GM19452 (cell line): ENCODE results near the gene PVALB.

Source experiments
- ATAC-seq: cut with Tn5 transposase; IDR thresholded peaks from one replicate; pipeline ENCODE4 v1.9.1; 2021; ENCODE audit not compliant: unreplicated experiment

The PVALB gene

DNA sequence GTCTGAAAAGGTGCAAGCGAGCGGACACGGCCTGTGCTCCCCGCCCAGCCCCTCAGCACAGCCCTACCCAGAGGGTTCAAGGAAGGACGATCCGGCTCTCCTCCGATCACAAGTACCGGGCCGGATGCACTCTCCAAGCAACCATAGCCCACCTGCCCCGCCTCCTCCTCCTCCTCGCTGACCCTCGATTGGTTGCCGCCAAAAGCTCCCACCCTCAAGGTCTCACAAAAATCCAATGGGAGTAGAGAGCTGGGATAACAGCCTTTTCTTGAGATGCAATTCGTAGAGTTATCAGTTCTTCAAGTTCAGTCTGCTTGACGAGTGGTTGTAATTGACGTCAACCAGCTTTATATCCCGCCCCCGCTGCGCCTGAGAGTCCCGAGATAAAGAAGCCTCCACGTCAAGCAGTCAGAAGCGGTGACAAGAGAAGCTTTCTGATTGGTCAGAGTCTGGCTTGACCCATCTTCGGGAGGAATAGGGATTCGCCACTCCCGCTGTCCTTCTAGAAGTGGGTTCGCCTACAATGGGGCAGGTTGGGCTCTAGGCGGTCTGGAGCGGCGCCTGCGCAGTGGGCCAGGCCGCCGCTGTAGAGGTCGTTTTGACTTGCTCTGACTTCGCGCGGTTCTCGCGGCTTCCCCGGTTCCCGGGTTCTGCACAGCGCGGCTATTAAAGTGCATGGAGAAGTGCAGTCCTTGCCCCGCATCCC lies 40.7 kb downstream of the PVALB start, which contains the start of gene IFT27:
Gene IFT27 (minus strand): TSS at position 156 of the 706 bp plus-strand sequence. CDS start 412 bp downstream, outside the sequence.
- peak; percentile 91 for ATAC-seq

DNA sequence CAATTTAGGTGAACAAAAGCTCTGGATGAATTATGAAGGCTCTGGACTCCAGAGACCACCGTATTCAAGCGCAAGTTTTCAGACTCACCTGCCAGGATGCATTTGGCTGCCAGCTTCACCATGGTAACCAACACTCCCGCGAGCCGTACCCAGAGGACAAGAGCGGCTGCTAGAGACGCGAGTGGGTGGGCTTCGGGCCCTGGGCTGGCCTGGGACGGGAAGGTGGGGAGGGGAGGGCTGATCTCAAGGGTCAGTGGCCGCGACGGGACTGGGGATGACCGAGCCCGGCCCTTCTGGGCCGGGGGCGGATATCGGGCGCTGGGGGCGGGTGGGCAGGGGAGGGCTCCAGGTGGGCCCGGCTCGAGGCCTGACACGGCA lies 41.3 kb downstream of the PVALB start:
- peak; percentile 6 for ATAC-seq

DNA sequence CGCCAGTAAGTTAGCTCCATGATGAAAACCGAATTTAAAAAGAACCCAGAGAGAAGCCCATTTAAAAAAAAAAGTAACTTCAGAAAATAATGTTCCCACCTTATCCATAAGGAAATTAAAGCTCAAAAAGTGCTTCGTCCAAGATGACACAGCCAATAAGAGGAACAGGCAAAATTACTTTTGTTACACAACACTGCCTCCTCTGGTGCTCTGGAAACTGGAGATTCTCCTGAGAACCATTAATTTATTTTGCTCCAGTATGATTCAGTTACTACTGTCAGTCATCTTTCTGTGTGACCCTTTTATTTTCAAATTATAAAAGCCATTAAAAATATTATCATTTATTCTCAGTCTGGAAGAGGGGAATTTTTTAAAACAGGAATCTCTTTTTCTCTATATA lies 42.9 kb downstream of the PVALB start:
- ATAC-seq: no peak

DNA sequence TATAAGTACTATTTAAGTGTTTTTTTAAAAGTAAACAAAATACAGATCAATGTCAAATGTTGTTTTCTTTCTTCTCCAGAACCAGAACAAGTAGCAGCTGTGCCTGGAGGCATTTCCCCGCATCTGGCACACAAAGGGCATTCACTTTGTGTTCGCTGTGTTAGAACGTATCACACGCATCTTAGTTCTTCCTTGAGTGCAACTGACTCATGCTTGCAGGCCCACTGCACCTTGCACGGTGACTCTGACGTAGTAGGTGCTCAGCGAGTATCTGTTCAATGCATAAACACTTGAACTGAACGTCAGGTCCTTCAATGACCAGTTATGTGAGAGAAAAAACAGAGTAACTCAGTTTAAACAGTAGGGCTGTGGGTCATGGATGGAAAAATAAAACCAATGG lies 44.4 kb downstream of the PVALB start:
- no peak for ATAC-seq

DNA sequence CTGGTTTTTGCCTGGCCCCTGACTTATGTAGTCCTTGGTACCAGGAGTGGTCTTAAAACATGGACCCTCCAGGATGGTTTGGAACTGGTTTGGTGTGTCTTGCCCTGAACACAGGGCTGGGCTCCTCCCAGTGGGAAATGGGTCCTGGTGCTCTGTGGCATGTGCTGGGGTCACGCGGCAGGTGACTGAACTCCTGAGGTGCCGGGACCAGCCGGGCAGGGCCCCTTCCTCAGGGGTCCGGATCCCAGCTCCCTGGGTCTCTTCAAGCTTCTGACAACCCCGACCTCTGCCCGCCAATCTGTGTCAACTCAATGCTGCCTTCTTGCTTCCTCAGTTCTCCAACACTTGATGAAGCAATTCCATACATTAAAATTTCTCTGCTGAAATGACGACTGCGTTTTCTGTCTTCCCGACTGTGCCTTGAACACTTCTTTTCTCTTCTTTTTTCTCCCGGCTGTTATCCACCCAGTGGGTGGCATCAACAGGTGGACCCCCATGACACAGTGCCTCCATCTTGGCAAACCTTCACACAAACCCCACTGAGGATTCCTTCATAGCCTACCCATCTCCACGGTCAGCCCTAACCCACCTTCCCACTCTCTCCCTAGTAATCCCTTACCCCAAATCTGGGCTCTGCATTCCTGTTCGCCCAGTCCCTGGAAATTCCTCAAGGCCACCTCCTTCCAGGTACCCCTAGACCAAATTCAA lies 45.3 kb downstream of the PVALB start:
- no peak for ATAC-seq

DNA sequence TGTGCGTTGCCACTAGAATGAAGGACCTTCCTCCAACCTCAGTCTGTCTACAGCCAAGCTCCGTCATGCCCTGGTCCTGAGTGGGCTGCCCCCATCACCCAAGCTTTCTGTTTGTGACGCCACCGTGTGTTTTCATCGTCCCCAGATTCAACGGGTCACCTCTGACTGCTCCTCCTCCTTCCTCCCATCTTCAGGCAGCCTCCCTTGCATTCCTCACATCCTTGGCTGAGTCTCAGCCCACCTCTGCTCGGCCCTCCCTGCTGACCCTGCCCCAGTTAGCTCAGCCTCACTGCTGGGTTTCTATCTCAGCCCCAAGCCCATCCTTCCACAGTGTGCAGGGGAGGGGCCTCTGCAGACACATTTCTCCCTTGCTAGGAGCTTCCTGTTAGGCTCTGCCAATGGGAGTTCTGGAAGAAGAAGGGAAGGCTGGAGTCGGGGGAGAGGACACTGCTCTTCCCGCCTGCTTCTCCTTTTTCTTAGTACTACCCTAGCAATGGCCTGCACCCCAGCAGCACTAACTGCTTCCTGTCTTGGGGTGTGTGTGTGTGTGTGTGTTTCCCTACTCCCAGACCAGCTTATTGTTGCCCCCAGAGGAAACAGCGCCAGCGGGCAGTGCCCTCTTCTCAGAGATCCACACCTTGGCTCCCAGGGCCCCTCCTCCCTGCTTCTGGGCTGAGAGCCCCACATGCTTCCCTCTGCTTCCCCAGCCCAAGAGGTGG lies 46.2 kb downstream of the PVALB start:
- no peak for ATAC-seq

DNA sequence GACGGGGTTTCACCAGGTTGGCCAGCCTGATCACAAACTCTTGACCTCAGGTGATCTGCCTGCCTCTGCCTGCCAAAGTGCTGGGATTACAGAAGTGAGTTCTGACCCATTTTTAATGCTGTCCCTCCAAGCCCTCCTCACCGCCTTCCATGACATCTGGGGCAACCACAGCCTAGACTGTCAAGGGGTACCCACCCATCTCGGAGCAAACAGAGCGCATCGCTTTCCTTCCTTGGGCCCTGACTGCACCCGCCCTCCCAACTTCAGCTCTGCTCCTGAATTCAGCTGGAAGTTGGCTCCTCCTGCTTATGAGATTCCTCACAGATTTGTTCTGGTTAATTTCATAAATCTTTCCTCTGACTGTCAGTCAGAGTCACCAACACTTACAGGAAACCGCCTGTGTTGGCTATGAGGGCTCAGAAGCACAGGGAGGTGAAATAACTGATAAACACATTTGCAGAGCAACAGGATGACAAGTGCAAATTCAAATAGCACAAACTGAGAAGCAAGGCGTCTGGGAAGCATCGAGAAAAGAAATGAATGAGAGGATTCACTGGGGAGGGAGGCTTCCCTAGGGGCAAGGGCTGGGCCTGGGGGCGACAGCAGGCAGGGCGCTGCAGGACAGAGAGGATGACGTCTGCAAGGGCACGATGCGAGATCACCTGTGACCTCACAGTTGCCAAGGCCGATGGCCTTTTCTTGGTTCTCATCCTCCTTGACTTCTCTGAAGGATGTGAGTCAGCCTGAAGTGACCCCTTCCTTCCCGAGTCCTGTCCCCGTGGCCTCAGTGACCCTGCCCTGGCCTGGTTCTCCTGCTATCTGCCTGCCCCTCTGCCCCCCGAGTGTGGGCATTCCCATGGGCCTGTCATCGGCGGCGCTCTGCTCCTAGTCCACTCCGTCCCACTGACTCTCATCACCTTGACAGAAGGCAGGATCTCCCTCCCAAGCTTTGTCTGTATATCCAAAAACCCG lies 47.0 kb downstream of the PVALB start:
- ATAC-seq: no peak

DNA sequence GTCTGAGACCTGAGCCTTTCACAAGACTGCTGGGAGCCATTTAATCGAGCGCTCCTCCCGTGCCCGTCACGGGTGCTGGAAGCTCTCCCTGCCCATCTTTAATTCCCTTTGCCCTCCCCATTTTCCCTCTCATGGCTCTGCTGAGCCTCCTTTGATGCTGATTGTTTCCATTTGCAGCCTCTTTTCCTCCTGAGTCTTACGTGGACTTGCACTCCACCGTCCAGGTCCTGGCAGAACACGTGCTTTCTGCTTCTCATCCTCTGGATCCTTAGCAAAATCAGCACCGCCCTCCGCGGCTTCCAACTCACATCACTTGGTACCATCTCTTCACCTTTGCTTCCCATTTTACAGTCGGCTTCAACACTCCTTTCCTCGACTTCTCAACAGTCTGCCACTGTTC lies 48.2 kb downstream of the PVALB start:
- ATAC-seq: no peak

DNA sequence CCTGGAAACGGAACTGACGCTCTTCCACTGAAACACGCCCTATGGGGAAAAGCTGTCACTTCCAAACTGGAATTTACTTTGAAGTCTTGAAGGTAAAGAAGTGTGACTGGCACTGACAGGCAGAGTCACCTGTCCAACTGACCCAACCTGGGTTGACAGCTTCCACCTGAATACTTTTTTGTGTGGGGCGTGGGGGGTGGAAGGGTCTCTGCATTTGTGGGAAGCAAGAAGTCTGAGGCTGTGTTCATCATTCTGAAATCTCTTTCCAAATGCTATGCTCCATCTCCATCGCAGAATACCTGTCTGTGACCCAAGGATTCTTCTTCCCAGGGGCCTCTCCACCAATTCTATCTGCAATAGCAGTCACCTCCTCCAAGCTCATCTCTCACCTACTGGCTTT lies 48.7 kb downstream of the PVALB start:
- no peak for ATAC-seq

DNA sequence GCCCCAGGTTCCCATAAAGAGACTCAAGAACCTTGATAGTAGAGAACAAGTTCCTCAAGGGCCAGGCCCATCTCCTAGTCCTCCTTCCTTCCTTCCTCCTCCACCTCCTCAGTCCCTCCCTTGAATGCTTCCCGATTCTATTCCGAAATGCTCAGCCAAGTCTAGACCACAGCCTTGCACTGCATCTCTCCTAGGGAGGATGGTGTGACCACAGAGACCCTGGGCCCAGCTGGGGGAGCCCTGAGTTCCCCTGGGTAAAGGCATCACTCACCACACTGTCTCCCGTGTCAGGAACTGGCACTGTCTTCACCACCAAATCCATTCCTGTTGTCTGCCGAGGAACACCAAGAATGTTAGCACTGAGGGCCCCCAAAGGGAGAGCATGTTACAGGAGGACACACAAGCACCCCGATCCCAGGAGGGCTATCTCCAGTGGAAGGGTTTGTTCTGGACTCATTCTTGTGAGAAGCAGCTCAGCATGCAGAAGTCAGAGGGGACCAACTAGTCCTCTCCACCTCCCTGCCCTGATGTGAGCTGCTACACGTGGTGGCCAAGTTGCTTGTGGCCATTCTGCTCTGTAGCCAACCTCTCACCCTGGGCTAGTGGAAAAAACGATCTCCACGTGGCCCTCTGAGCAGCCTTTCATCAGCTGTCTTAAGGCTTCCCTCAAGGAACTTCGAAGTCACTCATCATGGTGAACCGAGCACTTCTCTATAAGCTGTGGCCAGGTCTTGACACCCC lies 49.6 kb downstream of the PVALB start:
- ATAC-seq: no peak

DNA sequence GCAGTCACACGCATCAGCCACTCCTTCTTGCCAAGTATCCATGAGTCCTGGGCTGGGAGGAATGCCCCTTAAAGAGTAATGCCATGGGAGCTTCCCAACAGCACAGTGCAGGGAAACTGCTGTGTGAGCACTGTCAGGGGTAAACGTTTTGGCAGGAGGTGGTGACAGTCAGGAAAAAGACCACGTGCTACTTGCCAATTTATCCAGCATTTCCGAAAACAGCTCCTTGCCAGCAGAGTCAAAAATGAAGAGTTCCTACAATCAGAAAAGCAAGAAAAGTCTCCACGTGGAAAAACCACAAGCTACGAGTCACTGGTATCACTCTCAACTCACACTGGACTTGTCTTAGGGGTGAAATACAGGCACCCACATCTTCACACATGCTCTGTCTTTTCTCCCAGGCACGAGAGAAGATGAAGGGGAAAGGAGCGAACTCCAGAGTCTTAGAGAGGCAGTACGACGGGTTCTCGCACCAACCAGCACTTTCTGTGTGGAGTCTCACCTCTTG lies 50.8 kb downstream of the PVALB start:
- ATAC-seq: no peak

DNA sequence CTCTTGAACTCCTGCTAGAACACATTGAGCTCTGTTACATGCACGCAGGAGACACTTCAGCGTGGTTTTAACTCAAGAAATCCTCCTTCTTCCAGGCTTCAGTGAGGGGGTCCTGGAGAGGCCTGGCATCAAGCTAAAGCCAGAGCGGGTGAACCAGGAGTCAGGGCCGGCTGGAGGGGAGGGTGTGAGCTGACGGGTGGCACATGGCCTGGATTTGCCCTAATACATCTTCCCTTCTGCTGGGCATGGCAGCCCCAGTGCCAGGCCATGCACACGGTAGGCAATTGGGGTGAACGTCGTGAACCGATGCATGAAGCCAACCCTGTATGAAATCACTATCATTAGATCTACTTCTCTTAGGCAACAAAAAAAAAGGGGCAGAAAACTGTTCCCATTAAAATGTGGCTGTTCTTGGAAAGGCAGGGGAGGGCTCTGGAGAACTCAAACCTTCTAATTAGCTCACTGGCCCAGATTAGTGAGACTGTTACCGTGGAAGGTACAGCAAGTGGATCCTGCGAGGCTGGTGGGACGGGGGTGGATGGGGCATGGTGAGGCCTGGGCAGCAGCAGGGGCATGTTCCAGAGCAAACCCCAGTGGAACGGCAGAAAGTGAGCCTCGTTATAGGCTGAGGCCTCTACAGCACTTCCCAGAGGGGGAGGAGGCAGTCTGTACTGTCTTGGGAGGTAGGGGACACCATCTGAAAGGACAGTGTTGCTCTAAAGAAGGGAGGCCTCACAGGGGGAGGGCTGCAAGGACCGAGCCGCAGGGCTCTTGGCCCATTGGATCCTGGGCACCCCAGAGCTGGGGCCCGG lies 51.5 kb downstream of the PVALB start:
- no peak for ATAC-seq

DNA sequence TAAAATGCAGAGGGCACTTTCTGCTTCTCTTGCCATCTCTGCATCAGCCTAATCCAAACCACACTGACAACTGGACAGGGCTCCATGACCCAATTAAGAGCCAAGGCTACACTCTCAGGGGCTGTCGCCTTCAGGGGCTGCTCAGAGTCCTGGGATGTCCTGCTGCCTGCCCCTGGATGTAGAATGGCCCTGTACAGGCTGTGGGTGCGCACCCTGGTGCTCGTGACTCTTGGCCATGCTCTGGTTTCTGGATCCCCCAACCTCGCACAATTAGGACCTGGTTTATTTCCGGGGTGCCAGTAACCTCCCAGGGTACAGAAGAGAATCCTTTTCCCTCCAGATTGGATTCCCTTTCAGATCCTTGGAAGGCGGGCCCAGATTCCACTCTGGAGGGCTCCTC lies 52.2 kb downstream of the PVALB start:
- ATAC-seq: no peak

DNA sequence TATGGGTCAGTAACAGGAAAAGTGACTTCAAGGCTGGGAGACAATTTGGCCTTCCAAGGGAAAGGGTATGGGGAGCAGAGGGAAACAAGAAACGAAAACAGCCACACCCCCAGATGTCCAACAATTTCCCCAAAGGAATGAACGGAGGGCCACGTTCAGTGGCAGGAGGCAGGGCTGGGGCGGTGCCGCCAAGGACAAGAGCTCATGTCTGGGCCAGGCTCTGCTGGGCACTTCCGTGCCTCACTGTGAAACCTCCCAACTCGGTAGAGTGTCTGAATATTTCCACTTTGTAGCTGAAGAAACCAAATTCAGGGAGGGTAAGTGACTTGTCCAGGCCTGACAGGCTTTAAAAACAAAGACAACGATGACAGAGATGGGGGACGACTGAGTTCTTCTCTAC lies 52.8 kb downstream of the PVALB start:
- ATAC-seq: no peak

DNA sequence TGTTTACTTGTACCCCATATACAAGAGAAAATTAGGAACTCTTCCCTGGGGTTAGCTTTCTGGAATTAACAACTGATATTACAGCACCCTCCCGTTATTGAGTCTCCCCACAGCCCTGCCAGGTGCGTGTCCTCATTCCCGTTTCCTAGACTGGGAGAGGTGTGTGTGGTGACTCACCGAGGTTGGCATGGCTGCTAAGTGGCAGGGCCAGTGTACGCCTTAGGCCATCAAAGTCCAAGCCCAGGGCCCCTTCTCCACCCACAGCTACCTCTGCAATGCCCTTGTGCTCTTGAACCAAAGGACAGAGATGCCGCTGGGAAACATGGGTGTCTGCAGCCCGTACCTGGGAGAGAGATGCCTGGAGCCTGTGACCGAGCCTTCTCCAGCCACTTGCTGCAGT lies 53.3 kb downstream of the PVALB start:
- no peak for ATAC-seq

DNA sequence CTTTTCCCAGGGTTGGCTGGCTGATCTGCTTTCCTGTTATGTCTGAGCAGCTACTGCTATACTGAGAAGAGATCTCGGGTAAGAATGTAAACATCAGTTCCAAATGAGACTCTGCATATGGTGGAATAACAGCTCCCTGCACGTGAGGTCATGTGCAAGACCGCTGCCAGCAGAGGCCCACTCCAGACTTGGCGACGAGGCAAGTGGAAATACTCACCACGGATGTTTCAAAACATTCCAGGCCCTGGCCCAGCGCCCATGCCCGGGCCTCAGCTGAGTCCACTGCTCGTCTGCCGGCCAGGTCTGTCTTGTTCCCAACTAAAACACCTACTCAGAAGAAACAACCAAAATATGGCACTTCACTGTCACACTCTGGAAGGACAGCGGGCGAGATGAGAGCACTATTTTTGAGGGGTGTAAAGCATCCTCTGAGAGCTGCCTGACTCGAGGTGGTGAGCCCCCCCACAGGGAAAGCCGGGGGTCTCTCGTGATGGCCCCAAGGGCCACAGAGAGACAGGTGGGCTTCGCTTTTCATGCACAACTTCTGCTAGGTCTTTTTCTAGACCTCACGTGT lies 54.1 kb downstream of the PVALB start:
- no peak for ATAC-seq

DNA sequence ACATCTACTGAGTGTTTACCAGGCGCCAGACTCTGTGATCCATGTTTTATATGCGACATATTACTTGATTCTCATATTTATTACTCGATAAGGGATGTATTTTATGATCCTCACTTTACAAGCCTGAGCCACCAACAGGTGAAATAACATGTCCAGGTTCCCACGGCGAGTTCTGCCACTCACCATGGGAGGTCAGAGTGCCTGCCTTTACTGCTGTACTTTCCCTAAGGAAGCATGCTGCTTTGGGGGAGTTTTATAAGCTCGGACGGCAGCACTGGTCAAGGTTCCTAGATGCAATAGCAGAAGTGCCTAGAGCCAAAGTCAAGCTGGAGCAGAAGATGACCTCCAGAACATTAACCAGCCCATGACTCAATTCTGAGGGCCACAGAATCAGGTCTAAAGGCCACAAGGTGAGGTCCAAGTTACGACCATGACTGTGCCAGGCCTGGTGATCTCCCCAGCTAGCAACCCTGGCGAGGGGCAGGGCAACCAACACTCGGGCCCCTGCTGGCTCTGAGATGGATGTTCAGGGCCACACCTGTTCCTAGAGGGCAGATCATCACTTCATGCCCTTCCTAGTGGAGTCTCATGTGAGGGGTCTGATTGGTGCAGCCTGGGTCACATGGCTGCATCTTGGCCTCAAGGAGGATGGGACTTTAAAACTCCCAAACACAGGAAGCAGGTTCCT lies 55.1 kb downstream of the PVALB start:
- ATAC-seq: no peak

DNA sequence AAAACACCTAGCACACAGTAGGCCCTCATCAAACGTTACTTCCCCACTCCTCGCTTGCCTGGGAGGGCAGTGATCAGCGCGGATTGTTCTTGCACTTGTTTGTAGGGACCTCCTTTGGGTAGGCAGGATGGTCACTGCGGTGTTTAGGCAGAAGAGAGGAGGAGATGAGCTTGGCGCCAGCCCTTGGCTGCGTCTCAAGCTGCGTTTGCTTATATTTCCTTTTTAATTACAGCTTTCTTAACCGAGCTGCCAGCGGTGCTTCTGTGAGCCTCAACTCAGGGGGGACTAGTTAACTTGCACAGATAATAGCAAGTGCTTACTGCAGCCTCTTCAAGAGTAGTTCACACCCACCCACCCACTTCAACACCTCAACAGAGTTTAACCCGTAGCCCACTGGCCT lies 56.0 kb downstream of the PVALB start:
- no peak for ATAC-seq
